Caco-2 (cell line): Measurements from ENCODE around the gene NSUN4. TPM values are rescaled to one million over a fixed set of nuclear protein-coding genes. Genes with fewer than 3 reads are reported as not detected.

Source experiments
- Bru-seq: library from RNA; stranded (reverse); fragments of 400-500 nt; gene quantifications from one replicate; lab custom pipeline; 2021; lab: Mats Ljungman, UMichigan
- BruChase-seq, 2 experiments: library from RNA; stranded (reverse); fragments of 400-500 nt; gene quantifications; one replicate each; lab custom pipeline; 2021; lab: Mats Ljungman, UMichigan
- BruUV-seq: library from RNA; stranded (reverse); fragments of 400-500 nt; replicated peaks from 2 replicates; lab custom pipeline; 2021; lab: Mats Ljungman, UMichigan
- CTCF ChIA-PET: fragments of 300-600 bp; sonication (Branson Sonifier 250); formaldehyde crosslinking; loops from one replicate; lab custom pipeline; 2022; ENCODE audit warnings: antibody characterized with exemption; lab: Charles Lee
- POLR2A ChIA-PET: fragments of 300-600 bp; sonication (Branson Sonifier 250); formaldehyde crosslinking; loops from one replicate; lab custom pipeline; 2022; ENCODE audit warnings: antibody characterized with exemption; lab: Charles Lee
- DNase-seq, 2 experiments: peaks; one replicate each; pipeline versions ENCODE4 v3.0.0 to v3.0.0-alpha.2; 2020 to 2022
- H3K27me3 ChIP-seq: replicated peaks from 2 replicates; pipeline ENCODE4 v1.6.0; 2011; ENCODE audit warnings: low read length; ENCODE audit not compliant: control insufficient read depth, insufficient read depth
- H3K36me3 ChIP-seq: 2 replicates; pipeline ENCODE4 v1.5.1; 2011; ENCODE audit warnings: low read length; ENCODE audit not compliant: control insufficient read depth, insufficient read depth
- H3K4me1 ChIP-seq: fragments of 250-450 bp; sonication (Bioruptor Pico); 2 replicates; pipeline ENCODE4 v1.5.1; 2020; ENCODE audit warnings: mild to moderate bottlenecking
- H3K4me3 ChIP-seq: 2 replicates; pipeline ENCODE4 v1.5.1; 2011; ENCODE audit warnings: low read depth, mild to moderate bottlenecking, control low read depth, low read length
- H3K9me3 ChIP-seq: fragments of 250-450 bp; sonication (Bioruptor Pico); 2 replicates; pipeline ENCODE4 v1.5.1; 2020; ENCODE audit warnings: mild to moderate bottlenecking, moderate library complexity
- H3K27ac Mint-ChIP-seq: one replicate; pipeline ENCODE4 v1.8.0; 2022; ENCODE audit warnings: mixed read lengths; ENCODE audit not compliant: unreplicated experiment
- H3K27me3 Mint-ChIP-seq: one replicate; pipeline ENCODE4 v1.8.0; 2022; ENCODE audit warnings: mixed read lengths; ENCODE audit not compliant: insufficient read depth, unreplicated experiment
- H3K36me3 Mint-ChIP-seq: one replicate; pipeline ENCODE4 v1.8.0; 2022; ENCODE audit warnings: mild to moderate bottlenecking, mixed read lengths; ENCODE audit not compliant: insufficient read depth, unreplicated experiment
- H3K4me1 Mint-ChIP-seq: one replicate; pipeline ENCODE4 v1.8.0; 2022; ENCODE audit warnings: low read depth, mixed read lengths; ENCODE audit not compliant: unreplicated experiment
- H3K4me3 Mint-ChIP-seq: one replicate; pipeline ENCODE4 v1.8.0; 2022; ENCODE audit warnings: mild to moderate bottlenecking, moderate library complexity, mixed read lengths; ENCODE audit not compliant: unreplicated experiment
- H3K9me3 Mint-ChIP-seq: one replicate; pipeline ENCODE4 v1.8.0; 2022; ENCODE audit warnings: mixed read lengths; ENCODE audit not compliant: unreplicated experiment
- CTCF ChIP-seq, 2 experiments: fragments of 200-600 bp in 1 of 2; IDR thresholded peaks; 1 replicate in 1 of 2; 2 replicates in 1 of 2; pipeline versions ENCODE4 v1.5.1 to v1.8.0; 2011 to 2022; ENCODE audit warnings: antibody characterized with exemption in 1 of 2, control low read depth in 1 of 2, inconsistent platforms in 1 of 2, low read depth in 1 of 2, low read length in 1 of 2, mild to moderate bottlenecking in 1 of 2, moderate library complexity in 1 of 2; ENCODE audit not compliant: insufficient read depth in 1 of 2, severe bottlenecking in 1 of 2, unreplicated experiment in 1 of 2
- intact Hi-C: fragments of 100-400 bp; cut with micrococcal nuclease; formaldehyde crosslinking; loops from one replicate; pipeline ENCODE4 v1.10.0; 2022; ENCODE audit not compliant: unreplicated experiment
- long read RNA-seq: library from polyadenylated mRNA; stranded (forward); transcript quantifications from one replicate; pipeline ENCODE4 v2.0.0, GENCODE V29; 2022
- total RNA-seq: library from RNA; stranded (reverse); gene quantifications from 2 replicates; pipeline ENCODE4 v1.2.3, GENCODE V29; 2022

The NSUN4 gene
- total RNA-seq (21.4 and 21.8 TPM in 2 replicates), Bru-seq, nascent RNA (percentile 65 among the genes with signal in this experiment), BruChase-seq, experiment 1, labeled RNA remaining after a 2-hour chase (percentile 67 among the genes with signal in this experiment), BruChase-seq, experiment 2, labeled RNA remaining after a 6-hour chase (percentile 67 among the genes with signal in this experiment)
- long read RNA-seq, transcript NSUN4-204 (6 exons, 2,150 nt) = major isoform, 7 of 9 reads
- long read RNA-seq, partial matches to known transcripts = 1 of 9 reads
- long read RNA-seq, other reads (novel, unspliced or antisense) = 1 of 9 reads

DNA sequence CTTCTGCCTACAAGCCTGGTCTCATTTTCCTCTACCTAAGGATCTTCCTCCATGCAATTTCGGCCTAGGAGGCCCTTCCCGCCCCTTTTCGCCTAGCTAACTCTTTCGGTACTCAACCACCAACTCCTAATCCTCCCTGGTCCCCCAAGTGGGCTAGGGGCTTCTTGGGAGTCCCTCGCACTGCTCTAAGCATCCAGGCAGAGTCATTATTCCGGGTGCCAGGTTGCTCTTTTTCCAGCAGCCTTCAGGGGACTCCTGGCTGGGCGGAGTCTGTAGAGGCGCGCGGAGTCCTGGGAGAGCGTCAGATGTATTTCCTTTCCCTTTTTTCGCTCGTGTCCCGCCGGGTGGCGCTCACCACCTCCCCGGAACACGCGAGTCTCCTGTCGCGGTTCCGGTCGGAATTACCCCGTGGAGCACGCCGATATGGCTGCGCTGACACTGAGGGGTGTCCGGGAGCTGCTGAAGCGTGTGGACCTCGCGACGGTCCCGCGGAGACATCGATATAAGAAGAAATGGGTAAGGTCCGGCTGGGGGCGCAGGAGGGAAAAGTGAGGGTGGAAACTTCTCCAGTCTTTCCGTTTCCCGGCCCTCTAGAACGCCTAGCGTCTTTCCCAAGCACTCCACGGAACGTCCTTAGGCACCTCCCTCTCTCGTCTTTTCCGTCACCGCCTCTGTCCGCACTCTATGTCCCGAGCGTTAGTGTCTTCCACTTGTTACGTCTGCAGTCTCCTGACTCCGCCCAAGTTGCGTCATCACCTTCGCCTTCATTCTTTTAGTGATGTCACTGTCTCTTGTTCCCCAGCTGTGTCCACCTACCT lies at the start of gene NSUN4:
NSUN4 (plus strand) TSS at position 404 of the 818 bp plus-strand sequence; CDS start at position 424, 20 bp downstream.
- BruUV-seq = TSS peak; percentile 85
- H3K4me1 Mint-ChIP-seq = peaks cover 18% of the 10 kb centered on the region
- peak within 1 kb of the TSS; percentile 93 for H3K4me3 Mint-ChIP-seq
- peaks cover 22% of the 10 kb centered on the region for H3K36me3 Mint-ChIP-seq
- intact Hi-C loops = loop anchor here (1.0 to 10.0 kb wide), 3 partner anchors 38 to 93 kb away; partner anchors contain the start of genes LRRC41, RAD54L and UQCRH
- Histone ChIP-seq H3K36me3 (no peaks in the 10 kb centered on the region), H3K4me3 (peak within 1 kb of the TSS; percentile 69), H3K9me3 (no peaks in the 10 kb centered on the region), H3K27me3 (no peaks in the 10 kb centered on the region), H3K4me1 (no peaks in the 10 kb centered on the region)
- peak; percentile 43 to 67 for TF ChIP-seq CTCF (IDR thresholded peaks at IDR 0.05; ENCODE audit: insufficient read depth in 1 of 2, low read depth in 1 of 2, low read length in 1 of 2, severe bottlenecking in 1 of 2, unreplicated experiment in 1 of 2)
- ChIA-PET POLR2A (interaction anchor here (0.6 to 1.2 kb wide), 3 partner anchors 38 to 1540 kb away, joined by 3 to 6 read pairs (median 5); partner anchors contain the start of genes PLK3 and RAD54L), CTCF (interaction anchor here (0.6 to 1.2 kb wide), 5 partner anchors 24 to 117 kb away, joined by 3 to 8 read pairs (median 3); no protein-coding TSS in a partner anchor)
- no peaks in the 10 kb centered on the region for H3K9me3 Mint-ChIP-seq
- peak within 1 kb of the TSS; percentile 95 for H3K27ac Mint-ChIP-seq
- DNase-seq = peak; percentile 84 to 87
- H3K27me3 Mint-ChIP-seq = no peaks in the 10 kb centered on the region

DNA sequence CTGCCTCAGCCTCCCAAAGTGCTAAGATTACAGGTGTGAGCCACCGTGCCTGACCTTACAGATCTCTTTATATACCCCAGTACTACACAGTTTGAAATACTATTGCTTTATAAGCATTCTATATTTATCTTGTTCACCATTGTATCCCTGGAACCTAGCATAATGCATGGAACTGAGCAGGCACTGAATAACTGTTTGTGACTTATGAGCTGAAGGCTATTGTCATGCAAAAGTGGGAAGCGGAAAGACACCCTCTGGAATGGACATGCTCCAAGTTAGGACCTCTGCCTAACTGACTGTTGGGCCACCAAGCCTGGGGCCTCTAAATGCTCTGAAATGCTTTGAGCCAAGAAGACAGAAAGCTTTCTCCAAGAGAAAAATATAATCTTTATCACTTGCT lies 45.3 kb upstream of the NSUN4 start:
- BruUV-seq = no TSS peak

More for the DNA sequence above, 45.3 kb upstream of the NSUN4 start:
- Histone ChIP-seq H3K36me3 (no peaks in the 10 kb centered on the region), H3K4me3 (no peak overlapping the region), H3K9me3 (no peaks in the 10 kb centered on the region), H3K27me3 (no peaks in the 10 kb centered on the region), H3K4me1 (peaks cover 6% of the 10 kb centered on the region; the same call in 1 of the 2 replicates)
- no peaks in the 10 kb centered on the region for H3K9me3 Mint-ChIP-seq
- intact Hi-C loops = no loop called here
- ChIA-PET POLR2A (no interaction called here), CTCF (no interaction called here)
- H3K4me3 Mint-ChIP-seq = no peak overlapping the region
- no peak overlapping the region for H3K27ac Mint-ChIP-seq
- no peaks in the 10 kb centered on the region for H3K27me3 Mint-ChIP-seq
- peaks cover 1% of the 10 kb centered on the region for H3K4me1 Mint-ChIP-seq
- TF ChIP-seq CTCF (IDR thresholded peaks at IDR 0.05; ENCODE audit: insufficient read depth in 1 of 2, low read depth in 1 of 2, low read length in 1 of 2, severe bottlenecking in 1 of 2, unreplicated experiment in 1 of 2) = no peak
- DNase-seq = no peak
- peaks cover 45% of the 10 kb centered on the region for H3K36me3 Mint-ChIP-seq
